Panc1 (cell line): ENCODE data around the gene ZNF764.

Experiments used
- CTCF ChIP-seq: fragments of 450-650 bp; IDR thresholded peaks from 2 replicates; pipeline ENCODE4 v1.5.1; 2017; ENCODE audit warnings: mild to moderate bottlenecking
- TCF7L2 ChIP-seq: IDR thresholded peaks from 2 replicates; pipeline ENCODE4 v1.6.1; 2011; ENCODE audit warnings: mild to moderate bottlenecking, low read depth, low read length, inconsistent platforms

GRCh38 chr16:30535106-30535776 lies 22.9 kb downstream of the ZNF764 start:
- no peak for TF ChIP-seq CTCF
- TF ChIP-seq TCF7L2: peak; percentile 30; the same call in 1 of the 2 replicates
